ENCODE data around the gene DMD. TPM values are rescaled to one million over a fixed set of nuclear protein-coding genes. Genes with fewer than 3 reads are reported as not detected.

Gene DMD
- total and polyA plus RNA-seq, 4 experiments from 2014 or later: 0.18 to 0.55 (median 0.19) TPM; not detected in 1

DNA sequence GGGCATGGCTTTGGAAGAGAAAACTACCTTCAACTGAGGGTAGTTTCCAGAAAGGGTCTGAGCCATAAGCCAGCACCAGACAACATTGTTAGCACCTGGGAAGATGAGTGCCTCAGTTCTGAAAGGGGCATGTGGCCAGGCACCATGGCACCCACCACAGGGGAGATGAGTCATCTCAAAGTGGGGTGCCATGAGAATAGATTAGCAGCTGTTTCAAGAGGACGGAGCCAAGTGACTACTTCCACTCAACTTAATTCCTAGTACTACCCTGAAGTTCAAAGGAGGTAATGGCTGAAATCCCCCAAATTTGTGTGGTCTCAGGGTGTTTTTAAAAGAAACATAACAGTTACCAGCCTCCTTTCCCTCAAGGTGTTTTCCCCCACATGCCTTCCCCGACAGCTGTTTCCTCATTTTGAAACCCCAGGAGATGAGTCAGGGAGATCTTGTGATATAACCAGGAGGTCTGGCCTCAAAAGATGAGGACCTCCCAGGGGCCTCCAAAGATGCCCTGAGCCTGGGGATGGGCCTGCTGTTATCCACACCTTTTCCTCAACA is 2111.7 kb downstream of the DMD start:
- Histone ChIP-seq H3K4me3 (ENCODE audit: low read length in 2 of 2) (no peak overlapping the region), H3K27ac (ENCODE audit: low read depth, low read length) (no peak overlapping the region), H3K36me3 (ENCODE audit: insufficient read depth, low read length) (no peaks in the 10 kb centered on the region), H3K9me3 (ENCODE audit: control insufficient read depth in 1 of 2, low read length in 2 of 2) (no peaks in the 10 kb centered on the region), H3K4me1 (ENCODE audit: insufficient read depth, low read length) (no peaks in the 10 kb centered on the region), H3K27me3 (ENCODE audit: insufficient read depth, low read length) (no peaks in the 10 kb centered on the region)
- ChIA-PET CTCF (ENCODE audit: partially characterized antibody) (no interaction called here), POLR2A (ENCODE audit: partially characterized antibody) (no interaction called here)
- Mint-ChIP-seq H3K36me3 (no peaks in the 10 kb centered on the region), H3K9me3 (no peaks in the 10 kb centered on the region), H3K4me3 (no peak overlapping the region), H3K4me1 (no peaks in the 10 kb centered on the region), H3K27ac (no peak overlapping the region), H3K27me3 (no peaks in the 10 kb centered on the region)
- intact Hi-C loops (cut with micrococcal nuclease): no loop called here
- no peak for DNase-seq

GRCh38 chrX:31098079-31098478 is 2113.3 kb downstream of the DMD start:
- Histone ChIP-seq H3K4me3 (ENCODE audit: low read length in 2 of 2) (no peak overlapping the region), H3K4me1 (ENCODE audit: insufficient read depth, low read length) (no peaks in the 10 kb centered on the region), H3K27ac (ENCODE audit: low read depth, low read length) (no peak overlapping the region), H3K36me3 (ENCODE audit: insufficient read depth, low read length) (no peaks in the 10 kb centered on the region), H3K9me3 (ENCODE audit: control insufficient read depth in 1 of 2, low read length in 2 of 2) (no peaks in the 10 kb centered on the region), H3K27me3 (ENCODE audit: insufficient read depth, low read length) (no peaks in the 10 kb centered on the region)
- DNase-seq: no peak
- peaks cover 0 to 2% (median 0%) of the 10 kb centered on the region in 8 donors for H3K9me3 Mint-ChIP-seq
- no peaks in the 10 kb centered on the region for H3K36me3 Mint-ChIP-seq
- H3K27ac Mint-ChIP-seq: no peak overlapping the region
- H3K4me1 Mint-ChIP-seq: no peaks in the 10 kb centered on the region
- ChIA-PET CTCF (ENCODE audit: partially characterized antibody) (no interaction called here), POLR2A (ENCODE audit: partially characterized antibody) (no interaction called here)
- no peak overlapping the region for H3K4me3 Mint-ChIP-seq
- intact Hi-C loops (cut with micrococcal nuclease): no loop called here
- H3K27me3 Mint-ChIP-seq: no peaks in the 10 kb centered on the region

DNA sequence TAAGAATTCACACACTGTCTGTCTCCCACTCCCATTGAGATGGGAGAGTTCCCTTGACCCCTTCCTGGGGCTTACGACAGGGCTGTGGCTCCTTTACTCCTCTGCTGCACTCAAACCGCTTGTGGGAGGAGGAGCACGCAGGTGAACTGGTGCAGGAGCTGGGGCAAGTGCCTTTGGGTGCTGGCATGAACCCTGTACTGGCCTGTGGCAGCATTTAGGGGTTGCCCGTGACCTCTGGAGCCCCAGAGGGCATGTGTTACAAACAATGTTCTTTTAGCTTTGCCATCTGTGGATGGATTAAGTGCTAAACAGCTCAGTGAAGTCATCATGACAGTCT is 2117.7 kb downstream of the DMD start:
- Mint-ChIP-seq H3K27ac (no peak overlapping the region), H3K27me3 (no peaks in the 10 kb centered on the region), H3K9me3 (peaks cover 0 to 2% (median 0%) of the 10 kb centered on the region in 8 donors), H3K4me3 (no peak overlapping the region), H3K4me1 (no peaks in the 10 kb centered on the region), H3K36me3 (no peaks in the 10 kb centered on the region)
- no peaks in the 10 kb centered on the region for H3K4me1 ChIP-seq (ENCODE audit: insufficient read depth, low read length)
- H3K27me3 ChIP-seq (ENCODE audit: insufficient read depth, low read length): no peaks in the 10 kb centered on the region
- no peaks in the 10 kb centered on the region for H3K9me3 ChIP-seq (ENCODE audit: control insufficient read depth in 1 of 2, low read length in 2 of 2)
- ChIA-PET POLR2A (ENCODE audit: partially characterized antibody) (no interaction called here), CTCF (ENCODE audit: partially characterized antibody) (no interaction called here)
- no peaks in the 10 kb centered on the region for H3K36me3 ChIP-seq (ENCODE audit: insufficient read depth, low read length)
- intact Hi-C loops (cut with micrococcal nuclease): no loop called here
- H3K27ac ChIP-seq (ENCODE audit: low read depth, low read length): no peak overlapping the region
- no peak overlapping the region for H3K4me3 ChIP-seq (ENCODE audit: low read length in 2 of 2)
- no peak for DNase-seq

- Mint-ChIP-seq H3K9me3 (peaks cover 0 to 2% (median 0%) of the 10 kb centered on the region in 8 donors), H3K4me1 (no peaks in the 10 kb centered on the region), H3K27ac (no peak overlapping the region), H3K36me3 (no peaks in the 10 kb centered on the region), H3K4me3 (no peak overlapping the region), H3K27me3 (no peaks in the 10 kb centered on the region)
- Histone ChIP-seq H3K4me3 (ENCODE audit: low read length in 2 of 2) (no peak overlapping the region), H3K27ac (ENCODE audit: low read depth, low read length) (no peak overlapping the region), H3K4me1 (ENCODE audit: insufficient read depth, low read length) (no peaks in the 10 kb centered on the region), H3K36me3 (ENCODE audit: insufficient read depth, low read length) (no peaks in the 10 kb centered on the region), H3K27me3 (ENCODE audit: insufficient read depth, low read length) (no peaks in the 10 kb centered on the region), H3K9me3 (ENCODE audit: control insufficient read depth in 1 of 2, low read length in 2 of 2) (no peaks in the 10 kb centered on the region)
- POLR2A ChIA-PET (ENCODE audit: partially characterized antibody): no interaction called here
- intact Hi-C loops (cut with micrococcal nuclease): no loop called here
- CTCF ChIA-PET (ENCODE audit: partially characterized antibody): no interaction called here
- DNase-seq: no peak
Measured at GRCh38 chrX:31092970-31093638, 2118.2 kb downstream of the DMD start.

GRCh38 chrX:31092476-31092875 is 2118.9 kb downstream of the DMD start:
- H3K27ac Mint-ChIP-seq: no peak overlapping the region
- no peaks in the 10 kb centered on the region for H3K4me1 Mint-ChIP-seq

GRCh38 chrX:31091819-31092218 is 2119.5 kb downstream of the DMD start:
- ChIA-PET CTCF (ENCODE audit: partially characterized antibody) (no interaction called here), POLR2A (ENCODE audit: partially characterized antibody) (no interaction called here)
- Histone ChIP-seq H3K36me3 (ENCODE audit: insufficient read depth, low read length) (no peaks in the 10 kb centered on the region), H3K27me3 (ENCODE audit: insufficient read depth, low read length) (no peaks in the 10 kb centered on the region), H3K27ac (ENCODE audit: low read depth, low read length) (no peak overlapping the region), H3K4me3 (ENCODE audit: low read length in 2 of 2) (no peak overlapping the region), H3K4me1 (ENCODE audit: insufficient read depth, low read length) (no peaks in the 10 kb centered on the region), H3K9me3 (ENCODE audit: control insufficient read depth in 1 of 2, low read length in 2 of 2) (no peaks in the 10 kb centered on the region)
- Mint-ChIP-seq H3K36me3 (no peaks in the 10 kb centered on the region), H3K27ac (no peak overlapping the region), H3K9me3 (peaks cover 0 to 2% (median 0%) of the 10 kb centered on the region in 8 donors), H3K4me3 (no peak overlapping the region), H3K4me1 (no peaks in the 10 kb centered on the region), H3K27me3 (no peaks in the 10 kb centered on the region)
- intact Hi-C loops (cut with micrococcal nuclease): no loop called here
- DNase-seq: no peak

More at GRCh38 chrX:31092476-31092875, 2118.9 kb downstream of the DMD start:
- Mint-ChIP-seq H3K36me3 (no peaks in the 10 kb centered on the region), H3K4me3 (no peak overlapping the region), H3K27me3 (no peaks in the 10 kb centered on the region), H3K9me3 (peaks cover 0 to 2% (median 0%) of the 10 kb centered on the region in 8 donors)
- intact Hi-C loops (cut with micrococcal nuclease): no loop called here
- ChIA-PET POLR2A (ENCODE audit: partially characterized antibody) (no interaction called here), CTCF (ENCODE audit: partially characterized antibody) (no interaction called here)
- DNase-seq: no peak
- H3K9me3 ChIP-seq (ENCODE audit: control insufficient read depth in 1 of 2, low read length in 2 of 2): no peaks in the 10 kb centered on the region
- H3K4me1 ChIP-seq (ENCODE audit: insufficient read depth, low read length): no peaks in the 10 kb centered on the region
- no peaks in the 10 kb centered on the region for H3K36me3 ChIP-seq (ENCODE audit: insufficient read depth, low read length)
- no peak overlapping the region for H3K4me3 ChIP-seq (ENCODE audit: low read length in 2 of 2)
- H3K27ac ChIP-seq (ENCODE audit: low read depth, low read length): no peak overlapping the region
- no peaks in the 10 kb centered on the region for H3K27me3 ChIP-seq (ENCODE audit: insufficient read depth, low read length)

- Histone ChIP-seq H3K9me3 (ENCODE audit: control insufficient read depth in 1 of 2, low read length in 2 of 2) (no peaks in the 10 kb centered on the region), H3K27ac (ENCODE audit: low read depth, low read length) (no peak overlapping the region), H3K4me1 (ENCODE audit: insufficient read depth, low read length) (no peaks in the 10 kb centered on the region), H3K36me3 (ENCODE audit: insufficient read depth, low read length) (no peaks in the 10 kb centered on the region), H3K4me3 (ENCODE audit: low read length in 2 of 2) (no peak overlapping the region), H3K27me3 (ENCODE audit: insufficient read depth, low read length) (no peaks in the 10 kb centered on the region)
- Mint-ChIP-seq H3K27me3 (no peaks in the 10 kb centered on the region), H3K27ac (no peak overlapping the region), H3K4me3 (no peak overlapping the region), H3K9me3 (peaks cover 0 to 21% (median 8%) of the 10 kb centered on the region in 8 donors), H3K36me3 (no peaks in the 10 kb centered on the region), H3K4me1 (peaks cover 0 to 8% (median 3%) of the 10 kb centered on the region in 4 donors)
- CTCF ChIA-PET (ENCODE audit: partially characterized antibody): no interaction called here
- POLR2A ChIA-PET (ENCODE audit: partially characterized antibody): no interaction called here
- intact Hi-C loops (cut with micrococcal nuclease): no loop called here
- DNase-seq: no peak
Measured at GRCh38 chrX:31074522-31074921, 2136.8 kb downstream of the DMD start.
